HFFc6 (cell line): ENCODE results near the gene MSI2. TPM values are rescaled to one million over a fixed set of nuclear protein-coding genes. Genes with fewer than 3 reads are reported as not detected.

Experiments used
- DNase-seq: peaks from one replicate; pipeline ENCODE4 v3.0.0-alpha.2; 2018
- H3K27ac Mint-ChIP-seq: 2 replicates; pipeline ENCODE4 v1.8.0; 2020; ENCODE audit warnings: mild to moderate bottlenecking, mixed read lengths
- H3K27me3 Mint-ChIP-seq: 2 replicates; pipeline ENCODE4 v1.8.0; 2021; ENCODE audit warnings: mild to moderate bottlenecking, moderate library complexity, mixed read lengths; ENCODE audit not compliant: insufficient read depth
- H3K36me3 Mint-ChIP-seq: 2 replicates; pipeline ENCODE4 v1.8.0; 2021; ENCODE audit warnings: low read depth, mixed read lengths
- H3K4me1 Mint-ChIP-seq: 2 replicates; pipeline ENCODE4 v1.8.0; 2020; ENCODE audit warnings: low read depth, mixed read lengths
- H3K4me3 Mint-ChIP-seq: 2 replicates; pipeline ENCODE4 v1.8.0; 2020; ENCODE audit warnings: mild to moderate bottlenecking, moderate library complexity, mixed read lengths
- H3K9me3 Mint-ChIP-seq: 2 replicates; pipeline ENCODE4 v1.8.0; 2020; ENCODE audit warnings: mild to moderate bottlenecking, mixed read lengths
- total RNA-seq, 6 experiments: library from RNA; stranded (reverse); fragmentation: NEBNext Ultra II Directional; extraction: Animal tissue kit (Norgen Biotek cat#: 25700); gene quantifications; 2 replicates in 1 of 6; 3 replicates in 5 of 6; pipeline ENCODE4 v1.2.3, GENCODE V29; 2021
- TF ChIP-seq, protein P1 (sequence below): fragments of 200-600 bp; sonication (generic); IDR thresholded peaks from 2 replicates; pipeline ENCODE4 v1.5.0; 2021; ENCODE audit warnings: antibody characterized with exemption, mild to moderate bottlenecking

Gene MSI2
- total RNA-seq, 6 experiments from 2014 or later, result 53.5 to 71.7 (median 55.0) TPM

GRCh38 chr17:57630736-57631135, 374.4 kb downstream of the MSI2 start:
- peaks cover 12% of the 10 kb centered on the region for H3K9me3 Mint-ChIP-seq
- no peak overlapping the region for H3K27ac Mint-ChIP-seq
- TF ChIP-seq, protein P1, sequence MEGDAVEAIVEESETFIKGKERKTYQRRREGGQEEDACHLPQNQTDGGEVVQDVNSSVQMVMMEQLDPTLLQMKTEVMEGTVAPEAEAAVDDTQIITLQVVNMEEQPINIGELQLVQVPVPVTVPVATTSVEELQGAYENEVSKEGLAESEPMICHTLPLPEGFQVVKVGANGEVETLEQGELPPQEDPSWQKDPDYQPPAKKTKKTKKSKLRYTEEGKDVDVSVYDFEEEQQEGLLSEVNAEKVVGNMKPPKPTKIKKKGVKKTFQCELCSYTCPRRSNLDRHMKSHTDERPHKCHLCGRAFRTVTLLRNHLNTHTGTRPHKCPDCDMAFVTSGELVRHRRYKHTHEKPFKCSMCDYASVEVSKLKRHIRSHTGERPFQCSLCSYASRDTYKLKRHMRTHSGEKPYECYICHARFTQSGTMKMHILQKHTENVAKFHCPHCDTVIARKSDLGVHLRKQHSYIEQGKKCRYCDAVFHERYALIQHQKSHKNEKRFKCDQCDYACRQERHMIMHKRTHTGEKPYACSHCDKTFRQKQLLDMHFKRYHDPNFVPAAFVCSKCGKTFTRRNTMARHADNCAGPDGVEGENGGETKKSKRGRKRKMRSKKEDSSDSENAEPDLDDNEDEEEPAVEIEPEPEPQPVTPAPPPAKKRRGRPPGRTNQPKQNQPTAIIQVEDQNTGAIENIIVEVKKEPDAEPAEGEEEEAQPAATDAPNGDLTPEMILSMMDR, result no peak
- H3K4me3 Mint-ChIP-seq, result no peak overlapping the region
- DNase-seq, result no peak
- H3K4me1 Mint-ChIP-seq, result peaks cover 14% of the 10 kb centered on the region
- H3K27me3 Mint-ChIP-seq, result peaks cover 1% of the 10 kb centered on the region; the same call in 1 of the 2 replicates
- H3K36me3 Mint-ChIP-seq, result peaks cover 47% of the 10 kb centered on the region

GRCh38 chr17:57631871-57632270, 375.5 kb downstream of the MSI2 start:
- Mint-ChIP-seq H3K27me3 (peaks cover 1% of the 10 kb centered on the region; the same call in 1 of the 2 replicates), H3K36me3 (peaks cover 47% of the 10 kb centered on the region), H3K4me3 (no peak overlapping the region), H3K27ac (no peak overlapping the region), H3K4me1 (peaks cover 23% of the 10 kb centered on the region), H3K9me3 (peaks cover 12% of the 10 kb centered on the region)
- DNase-seq, result no peak
- TF ChIP-seq, protein P1, result no peak

- no peak overlapping the region for H3K27ac Mint-ChIP-seq
- H3K27me3 Mint-ChIP-seq, result peaks cover 1% of the 10 kb centered on the region; the same call in 1 of the 2 replicates
- H3K4me3 Mint-ChIP-seq, result no peak overlapping the region
- DNase-seq, result no peak
- TF ChIP-seq, protein P1, result no peak
- peaks cover 12% of the 10 kb centered on the region for H3K9me3 Mint-ChIP-seq
- peaks cover 27% of the 10 kb centered on the region for H3K4me1 Mint-ChIP-seq
- H3K36me3 Mint-ChIP-seq, result peaks cover 47% of the 10 kb centered on the region
Measured at GRCh38 chr17:57632294-57632693, 376.0 kb downstream of the MSI2 start.

DNA sequence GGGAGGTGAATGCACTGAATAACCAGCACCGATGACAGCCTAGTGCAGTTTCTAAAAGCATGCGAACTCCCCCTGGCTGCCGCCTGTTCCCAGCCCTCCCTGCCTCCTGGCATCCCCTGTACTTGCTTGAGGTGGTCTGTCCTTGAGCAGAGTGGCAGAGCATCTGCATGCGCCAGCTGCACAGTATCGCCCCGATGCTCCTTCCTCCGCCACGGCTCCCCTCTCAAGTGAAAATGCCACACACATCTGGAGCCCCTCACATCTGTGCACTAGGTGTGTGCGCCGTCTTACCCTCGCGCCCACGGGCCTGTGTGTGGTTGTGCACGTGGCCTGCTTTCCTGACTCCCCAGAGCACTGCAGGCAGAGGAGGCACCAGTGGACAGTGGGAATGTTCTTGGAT, 376.9 kb downstream of the MSI2 start:
- Mint-ChIP-seq H3K27ac (no peak overlapping the region), H3K36me3 (peaks cover 41% of the 10 kb centered on the region), H3K9me3 (peaks cover 12% of the 10 kb centered on the region), H3K4me3 (no peak overlapping the region), H3K27me3 (peaks cover 1% of the 10 kb centered on the region; the same call in 1 of the 2 replicates), H3K4me1 (peaks cover 37% of the 10 kb centered on the region)
- no peak for DNase-seq
- TF ChIP-seq, protein P1, result no peak

DNA sequence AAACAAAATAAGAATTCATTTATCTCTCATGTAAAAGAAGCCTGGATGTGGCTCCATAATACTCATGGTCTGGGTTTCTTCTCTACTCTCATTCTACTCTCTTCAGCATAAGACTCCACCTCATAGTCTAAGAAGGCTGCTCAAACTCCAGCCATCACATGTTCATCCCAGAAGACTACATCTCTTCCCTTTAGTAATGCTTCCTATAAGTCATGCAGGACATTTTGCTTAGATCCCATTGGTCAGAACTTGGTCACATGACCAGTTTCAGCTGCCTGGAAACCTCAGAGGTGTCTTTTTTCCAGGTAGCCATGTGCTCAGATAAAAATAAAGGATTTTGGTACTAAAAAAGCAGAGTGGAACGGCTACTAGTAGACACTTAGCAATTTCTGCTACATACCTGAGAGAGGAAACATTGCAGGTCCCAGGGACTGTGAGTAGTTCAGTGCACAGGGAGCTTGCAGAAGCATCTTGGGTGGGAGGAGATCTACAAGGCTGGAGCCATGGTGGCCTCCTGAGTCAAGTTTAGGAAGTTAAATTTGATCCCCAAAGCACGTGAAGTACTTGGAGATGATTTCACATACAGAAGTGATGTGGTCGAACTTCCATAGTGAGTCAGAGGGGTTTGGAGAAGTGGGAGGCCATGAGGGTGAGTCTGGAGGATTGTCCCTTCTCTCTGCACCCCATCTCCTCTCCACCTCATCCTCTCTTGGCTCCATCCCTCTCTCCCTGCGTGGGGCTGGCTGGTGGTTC, 378.6 kb downstream of the MSI2 start:
- Mint-ChIP-seq H3K4me1 (peaks cover 38% of the 10 kb centered on the region), H3K36me3 (peaks cover 38% of the 10 kb centered on the region), H3K9me3 (peaks cover 12% of the 10 kb centered on the region), H3K27me3 (peaks cover 1% of the 10 kb centered on the region; the same call in 1 of the 2 replicates), H3K27ac (peak overlapping the region; percentile 55), H3K4me3 (no peak overlapping the region)
- DNase-seq, result peak; percentile 48
- TF ChIP-seq, protein P1, result no peak
